ENCODE data around the gene HCFC1.
"Not testable (repeated sequence)": the region's sequence is repeated elsewhere in the genome, so short reads cannot be mapped to it uniquely, and the experiment has no call there.

HCFC1 gene

GRCh38 chrX:154006947-154007346 is 35.3 kb upstream of the HCFC1 start:
- no peak for DNase-seq

GRCh38 chrX:154004315-154004714 is 32.7 kb upstream of the HCFC1 start:
- no peak for DNase-seq

GRCh38 chrX:154002215-154002719 is 30.6 kb upstream of the HCFC1 start:
- DNase-seq = peak; percentile 47

GRCh38 chrX:154000051-154000450 is 28.4 kb upstream of the HCFC1 start:
- DNase-seq = no peak

- DNase-seq = no peak
Observed at GRCh38 chrX:153999359-154000037, 27.9 kb upstream of the HCFC1 start.

GRCh38 chrX:153995504-153995903 is 23.9 kb upstream of the HCFC1 start:
- no peak for DNase-seq

- DNase-seq = not testable (repeated sequence)
Observed at GRCh38 chrX:153994398-153994797, 22.8 kb upstream of the HCFC1 start.

- DNase-seq = no peak
Observed at GRCh38 chrX:153993978-153994377, 22.4 kb upstream of the HCFC1 start.

- DNase-seq = no peak
Observed at GRCh38 chrX:153993079-153993478, 21.5 kb upstream of the HCFC1 start.

GRCh38 chrX:153992180-153992579 is 20.6 kb upstream of the HCFC1 start:
- DNase-seq = no peak

- DNase-seq = no peak
Observed at GRCh38 chrX:153991013-153991580, 19.5 kb upstream of the HCFC1 start.

- no peak for DNase-seq
Observed at GRCh38 chrX:153989973-153990655, 18.5 kb upstream of the HCFC1 start.

- DNase-seq = no peak
Observed at GRCh38 chrX:153988493-153988892, 16.9 kb upstream of the HCFC1 start.

- no peak for DNase-seq
Observed at GRCh38 chrX:153984351-153985178, 12.9 kb upstream of the HCFC1 start.

- no peak for DNase-seq
Observed at GRCh38 chrX:153983321-153983801, 11.7 kb upstream of the HCFC1 start.

- no peak for DNase-seq
Observed at GRCh38 chrX:153981771-153982533, 10.3 kb upstream of the HCFC1 start.

GRCh38 chrX:153981231-153981630 is 9.6 kb upstream of the HCFC1 start:
- DNase-seq = no peak

GRCh38 chrX:153980394-153980793 is 8.8 kb upstream of the HCFC1 start:
- DNase-seq = not testable (repeated sequence)

- no peak for DNase-seq
Observed at GRCh38 chrX:153974726-153975286, 3.2 kb upstream of the HCFC1 start.

- no peak for DNase-seq
Observed at GRCh38 chrX:153974003-153974725, 2.5 kb upstream of the HCFC1 start.
